HEK293 (cell line): ENCODE results near the gene BICD2.

ENCODE experiments used
- CTCF ChIA-PET: fragments of 350-600 bp; formaldehyde crosslinking; extraction: SDS; loops from one replicate; lab custom pipeline; 2021; ENCODE audit warnings: antibody characterized with exemption; lab: Yijun Ruan, JAX
- POLR2A ChIA-PET: fragments of 300-600 bp; formaldehyde crosslinking; extraction: SDS; loops from one replicate; lab custom pipeline; 2020; ENCODE audit warnings: antibody characterized with exemption, inconsistent platforms; lab: Yijun Ruan, JAX
- H3K27ac ChIP-seq: fragments of 200-500 bp; sonication (Bioruptor generic); 2 replicates; pipeline ENCODE4 v1.5.1; 2014; ENCODE audit warnings: low read depth, low read length, control low read depth, inconsistent platforms; ENCODE audit errors: extremely low read depth
- H3K36me3 ChIP-seq, 2 experiments: fragments of 200-500 bp in 1 of 2; sonication (Bioruptor generic) in 1 of 2; 1 replicate in 1 of 2; 2 replicates in 1 of 2; pipeline ENCODE4 v1.5.1; 2014 to 2017; ENCODE audit warnings: inconsistent platforms in 2 of 2, low read length in 2 of 2; ENCODE audit not compliant: control insufficient read depth in 2 of 2, insufficient read depth in 1 of 2
- H3K4me1 ChIP-seq: fragments of 200-500 bp; sonication (Bioruptor generic); 2 replicates; pipeline ENCODE4 v1.5.1; 2014; ENCODE audit warnings: mild to moderate bottlenecking, low read length, inconsistent platforms; ENCODE audit not compliant: control insufficient read depth, insufficient read depth
- H3K4me3 ChIP-seq: 2 replicates; pipeline ENCODE4 v1.5.1; 2011; ENCODE audit warnings: low read depth, mild to moderate bottlenecking, control low read depth, low read length, moderate library complexity
- H3K9me3 ChIP-seq: fragments of 200-500 bp; sonication (Bioruptor generic); 2 replicates; pipeline ENCODE4 v1.5.1; 2014; ENCODE audit warnings: low read depth, low read length, inconsistent platforms; ENCODE audit not compliant: control insufficient read depth, insufficient read depth
- EGR2 ChIP-seq: fragments of 450-650 bp; formaldehyde crosslinking; IDR thresholded peaks from 2 replicates; pipeline ENCODE4 v1.5.1; 2016; ENCODE audit warnings: low read depth, missing biosample characterization, missing genetic modification characterization
- ELK4 ChIP-seq: IDR thresholded peaks from 2 replicates; pipeline ENCODE4 v1.6.1; 2011; ENCODE audit warnings: mild to moderate bottlenecking, low read depth, low read length, borderline replicate concordance
- IKZF3 ChIP-seq: fragments of 450-650 bp; IDR thresholded peaks from 2 replicates; pipeline ENCODE4 v1.5.0; 2018; ENCODE audit warnings: missing biosample characterization, mild to moderate bottlenecking, missing genetic modification characterization, moderate library complexity
- MZF1 ChIP-seq: fragments of 450-650 bp; formaldehyde crosslinking; IDR thresholded peaks from 2 replicates; pipeline ENCODE4 v1.5.1; 2017; ENCODE audit warnings: missing biosample characterization, missing genetic modification characterization, borderline replicate concordance
- TSHZ1 ChIP-seq: fragments of 450-650 bp; formaldehyde crosslinking; IDR thresholded peaks from 2 replicates; pipeline ENCODE4 v1.5.1; 2016; ENCODE audit warnings: missing biosample characterization, missing genetic modification characterization, borderline replicate concordance
- ZBTB1 ChIP-seq: fragments of 450-650 bp; formaldehyde crosslinking; IDR thresholded peaks from 2 replicates; pipeline ENCODE4 v1.5.1; 2016; ENCODE audit warnings: missing biosample characterization, missing genetic modification characterization
- ZBTB10 ChIP-seq: fragments of 450-650 bp; formaldehyde crosslinking; IDR thresholded peaks from 2 replicates; pipeline ENCODE4 v1.5.1; 2016; ENCODE audit warnings: missing biosample characterization, missing genetic modification characterization
- ZBTB21 ChIP-seq: fragments of 450-650 bp; formaldehyde crosslinking; IDR thresholded peaks from 2 replicates; pipeline ENCODE4 v1.5.1; 2017; ENCODE audit warnings: missing biosample characterization, missing genetic modification characterization
- ZNF133 ChIP-seq: fragments of 450-650 bp; formaldehyde crosslinking; IDR thresholded peaks from 2 replicates; pipeline ENCODE4 v1.5.1; 2016; ENCODE audit warnings: missing biosample characterization, missing genetic modification characterization
- ZNF138 ChIP-seq: fragments of 450-650 bp; formaldehyde crosslinking; IDR thresholded peaks from 2 replicates; pipeline ENCODE4 v1.5.1; 2016; ENCODE audit warnings: missing biosample characterization, missing genetic modification characterization, borderline replicate concordance
- ZNF140 ChIP-seq: fragments of 450-650 bp; formaldehyde crosslinking; IDR thresholded peaks from 2 replicates; pipeline ENCODE4 v1.5.1; 2016; ENCODE audit warnings: missing biosample characterization, missing genetic modification characterization
- ZNF157 ChIP-seq: fragments of 450-650 bp; formaldehyde crosslinking; IDR thresholded peaks from 2 replicates; pipeline ENCODE4 v1.5.1; 2016; ENCODE audit warnings: missing biosample characterization, missing genetic modification characterization
- ZNF223 ChIP-seq: fragments of 450-650 bp; formaldehyde crosslinking; IDR thresholded peaks from 2 replicates; pipeline ENCODE4 v1.5.1; 2016; ENCODE audit warnings: missing biosample characterization, missing genetic modification characterization
- ZNF266 ChIP-seq: fragments of 450-650 bp; formaldehyde crosslinking; IDR thresholded peaks from 2 replicates; pipeline ENCODE4 v1.5.1; 2016; ENCODE audit warnings: missing biosample characterization, missing genetic modification characterization, low read depth
- ZNF514 ChIP-seq: fragments of 450-650 bp; formaldehyde crosslinking; IDR thresholded peaks from 2 replicates; pipeline ENCODE4 v1.5.1; 2016; ENCODE audit warnings: missing biosample characterization, missing genetic modification characterization
- ZNF624 ChIP-seq: fragments of 450-650 bp; formaldehyde crosslinking; IDR thresholded peaks from 2 replicates; pipeline ENCODE4 v1.5.1; 2017; ENCODE audit warnings: missing biosample characterization, missing genetic modification characterization
- ZNF692 ChIP-seq: fragments of 450-650 bp; formaldehyde crosslinking; IDR thresholded peaks from 2 replicates; pipeline ENCODE4 v1.5.1; 2016; ENCODE audit warnings: missing biosample characterization, missing genetic modification characterization
- ZSCAN5A ChIP-seq: fragments of 450-650 bp; formaldehyde crosslinking; IDR thresholded peaks from 2 replicates; pipeline ENCODE4 v1.5.1; 2016; ENCODE audit warnings: missing biosample characterization, missing genetic modification characterization
- TF ChIP-seq, protein P1 (sequence below): fragments of 450-650 bp; formaldehyde crosslinking; optimal IDR thresholded peaks from 2 replicates; pipeline ENCODE3; 2016; ENCODE audit warnings: missing biosample characterization, mild to moderate bottlenecking, missing genetic modification characterization
- TF ChIP-seq, protein P2 (sequence below): fragments of 450-650 bp; formaldehyde crosslinking; IDR thresholded peaks from 2 replicates; pipeline ENCODE4 v1.5.1; 2016; ENCODE audit warnings: missing biosample characterization, missing genetic modification characterization, low read depth

Gene BICD2

GRCh38 chr9:92710368-92710767 is 54.3 kb downstream of the BICD2 start:
- CTCF ChIA-PET, result no interaction called here
- POLR2A ChIA-PET, result no interaction called here
- Histone ChIP-seq H3K27ac (no peak overlapping the region), H3K9me3 (no peaks in the 10 kb centered on the region), H3K4me3 (no peak overlapping the region), H3K4me1 (no peaks in the 10 kb centered on the region), H3K36me3 (peaks cover 0 to 60% of the 10 kb centered on the region in 2 experiments; a peak in 1 of 3 replicates)
- TF ChIP-seq ZNF514 (tag by site-specific recombination), result no peak
- TF ChIP-seq TSHZ1, result no peak
- TF ChIP-seq ZNF157 (tag by site-specific recombination), result no peak
- TF ChIP-seq ZNF223, result no peak
- TF ChIP-seq EGR2 (tag by site-specific recombination), result no peak
- TF ChIP-seq ZNF692 (tag by site-specific recombination), result no peak

- no peak overlapping the region for H3K27ac ChIP-seq
- H3K36me3 ChIP-seq, result peaks cover 0 to 56% of the 10 kb centered on the region in 2 experiments; a peak in 1 of 3 replicates
- no peak for TF ChIP-seq MZF1
- no peak for TF ChIP-seq ZBTB10 (tag by site-specific recombination)
- TF ChIP-seq, protein P1, sequence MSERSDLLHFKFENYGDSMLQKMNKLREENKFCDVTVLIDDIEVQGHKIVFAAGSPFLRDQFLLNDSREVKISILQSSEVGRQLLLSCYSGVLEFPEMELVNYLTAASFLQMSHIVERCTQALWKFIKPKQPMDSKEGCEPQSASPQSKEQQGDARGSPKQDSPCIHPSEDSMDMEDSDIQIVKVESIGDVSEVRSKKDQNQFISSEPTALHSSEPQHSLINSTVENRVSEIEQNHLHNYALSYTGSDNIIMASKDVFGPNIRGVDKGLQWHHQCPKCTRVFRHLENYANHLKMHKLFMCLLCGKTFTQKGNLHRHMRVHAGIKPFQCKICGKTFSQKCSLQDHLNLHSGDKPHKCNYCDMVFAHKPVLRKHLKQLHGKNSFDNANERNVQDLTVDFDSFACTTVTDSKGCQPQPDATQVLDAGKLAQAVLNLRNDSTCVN (tag by site-specific recombination), result no peak
- TF ChIP-seq ELK4, result no peak
- no peak for TF ChIP-seq ZNF133 (tag by site-specific recombination)
- no peak for TF ChIP-seq ZBTB21 (tag by site-specific recombination)
- TF ChIP-seq, protein P2, sequence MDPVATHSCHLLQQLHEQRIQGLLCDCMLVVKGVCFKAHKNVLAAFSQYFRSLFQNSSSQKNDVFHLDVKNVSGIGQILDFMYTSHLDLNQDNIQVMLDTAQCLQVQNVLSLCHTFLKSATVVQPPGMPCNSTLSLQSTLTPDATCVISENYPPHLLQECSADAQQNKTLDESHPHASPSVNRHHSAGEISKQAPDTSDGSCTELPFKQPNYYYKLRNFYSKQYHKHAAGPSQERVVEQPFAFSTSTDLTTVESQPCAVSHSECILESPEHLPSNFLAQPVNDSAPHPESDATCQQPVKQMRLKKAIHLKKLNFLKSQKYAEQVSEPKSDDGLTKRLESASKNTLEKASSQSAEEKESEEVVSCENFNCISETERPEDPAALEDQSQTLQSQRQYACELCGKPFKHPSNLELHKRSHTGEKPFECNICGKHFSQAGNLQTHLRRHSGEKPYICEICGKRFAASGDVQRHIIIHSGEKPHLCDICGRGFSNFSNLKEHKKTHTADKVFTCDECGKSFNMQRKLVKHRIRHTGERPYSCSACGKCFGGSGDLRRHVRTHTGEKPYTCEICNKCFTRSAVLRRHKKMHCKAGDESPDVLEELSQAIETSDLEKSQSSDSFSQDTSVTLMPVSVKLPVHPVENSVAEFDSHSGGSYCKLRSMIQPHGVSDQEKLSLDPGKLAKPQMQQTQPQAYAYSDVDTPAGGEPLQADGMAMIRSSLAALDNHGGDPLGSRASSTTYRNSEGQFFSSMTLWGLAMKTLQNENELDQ (tag by site-specific recombination), result no peak
- no peak for TF ChIP-seq ZSCAN5A (tag by site-specific recombination)
- no peak for TF ChIP-seq ZNF624
- no peak for TF ChIP-seq ZBTB1 (tag by site-specific recombination)
- no peak for TF ChIP-seq ZNF138
- no peak for TF ChIP-seq ZNF266
- TF ChIP-seq IKZF3 (tag by site-specific recombination), result no peak
- no peak for TF ChIP-seq ZNF140 (tag by site-specific recombination)
- H3K9me3 ChIP-seq, result no peaks in the 10 kb centered on the region
- ChIA-PET POLR2A (no interaction called here), CTCF (no interaction called here)
- no peaks in the 10 kb centered on the region for H3K4me1 ChIP-seq
- no peak overlapping the region for H3K4me3 ChIP-seq
These were observed 54.7 kb downstream of the BICD2 start for GRCh38 chr9:92709954-92710353.
